H1 (cell line): ENCODE measurements around the gene PRRG3. TPM values are rescaled to one million over a fixed set of nuclear protein-coding genes. Genes with fewer than 3 reads are reported as not detected.
A peak's percentile ranks its signal among the peaks of the same experiment; 100 is the strongest.

ENCODE experiments used
- CTCF ChIA-PET: fragments of 300-600 bp; sonication (Branson Sonifier 250); formaldehyde crosslinking; loops from one replicate; lab custom pipeline; 2021; ENCODE audit not compliant: partially characterized antibody; lab: Charles Lee
- POLR2A ChIA-PET: fragments of 300-600 bp; sonication (Branson Sonifier 250); formaldehyde crosslinking; loops from one replicate; lab custom pipeline; 2021; ENCODE audit warnings: inconsistent platforms; ENCODE audit not compliant: partially characterized antibody; lab: Charles Lee
- DNase-seq, 2 experiments: peaks; one replicate each; pipeline versions ENCODE4 v3.0.0 to v3.0.0-alpha.2; 2010 to 2022; ENCODE audit warnings: low spot score in 2 of 2, low read depth in 1 of 2, mixed read lengths in 1 of 2
- FAIRE-seq: peaks from 2 replicates; lab custom pipeline; 2011; peaks lifted over from hg19 to GRCh38; lab: Jason Lieb, UNC
- H2AFZ ChIP-seq: 2 replicates; pipeline ENCODE4 v1.8.1; 2012; ENCODE audit warnings: low read length, inconsistent platforms
- H2AK5ac ChIP-seq: 2 replicates; pipeline ENCODE4 v1.6.1; 2013; ENCODE audit warnings: low read depth, low read length
- H2BK120ac ChIP-seq: replicated peaks from 2 replicates; pipeline ENCODE3; 2013; ENCODE audit warnings: low read depth, low read length, inconsistent platforms
- H2BK12ac ChIP-seq: 2 replicates; pipeline ENCODE4 v1.6.1; 2013; ENCODE audit warnings: low read depth, low read length
- H2BK15ac ChIP-seq: 2 replicates; pipeline ENCODE4 v1.6.1; 2013; ENCODE audit warnings: low read length
- H2BK20ac ChIP-seq: 2 replicates; pipeline ENCODE4 v1.6.1; 2013; ENCODE audit warnings: low read length
- H2BK5ac ChIP-seq: 2 replicates; pipeline ENCODE4 v1.6.1; 2013; ENCODE audit warnings: low read depth, low read length
- H3K14ac ChIP-seq: 2 replicates; pipeline ENCODE4 v1.6.1; 2013; ENCODE audit warnings: inconsistent platforms; ENCODE audit not compliant: insufficient read length
- H3K18ac ChIP-seq: 2 replicates; pipeline ENCODE4 v1.6.1; 2013; ENCODE audit warnings: low read length; ENCODE audit errors: extremely low read depth
- H3K23ac ChIP-seq: 2 replicates; pipeline ENCODE4 v1.6.1; 2013; ENCODE audit warnings: inconsistent platforms; ENCODE audit not compliant: insufficient read length
- H3K23me2 ChIP-seq: 2 replicates; pipeline ENCODE4 v1.6.1; 2013; ENCODE audit warnings: low read depth, low read length
- H3K27ac ChIP-seq: 2 replicates; pipeline ENCODE4 v1.6.1; 2011; ENCODE audit warnings: low read depth, low read length, inconsistent platforms
- H3K27me3 ChIP-seq, 4 experiments: replicated peaks in 1 of 4; 1 replicate in 1 of 4; 2 replicates in 3 of 4; pipeline versions ENCODE4 v1.6.1 to v1.8.1; 2011 to 2013; ENCODE audit warnings: low read length in 3 of 4, mild to moderate bottlenecking in 3 of 4, inconsistent platforms in 2 of 4, mixed read lengths in 2 of 4, moderate library complexity in 1 of 4; ENCODE audit not compliant: control insufficient read depth in 3 of 4, insufficient read depth in 3 of 4; ENCODE audit errors: extremely low read depth in 1 of 4
- H3K36me3 ChIP-seq, 4 experiments: 2 replicates each; pipeline versions ENCODE4 v1.6.1 to v1.8.1; 2011 to 2013; ENCODE audit warnings: mild to moderate bottlenecking in 4 of 4, low read length in 3 of 4, moderate library complexity in 2 of 4, control low read depth in 1 of 4, inconsistent platforms in 1 of 4; ENCODE audit not compliant: insufficient read depth in 4 of 4, control insufficient read depth in 2 of 4
- H3K4ac ChIP-seq: replicated peaks from 2 replicates; pipeline ENCODE3; 2013; ENCODE audit warnings: low read length, low read depth, mixed read lengths, inconsistent platforms; ENCODE audit not compliant: insufficient read length
- H3K4me1 ChIP-seq, 4 experiments: replicated peaks in 1 of 4; 1 replicate in 1 of 4; 2 replicates in 3 of 4; pipeline versions ENCODE4 v1.6.1 to v1.8.1; 2011 to 2013; ENCODE audit warnings: low read length in 3 of 4, inconsistent platforms in 2 of 4, mixed read lengths in 1 of 4; ENCODE audit not compliant: insufficient read depth in 4 of 4, control insufficient read depth in 3 of 4
- H3K4me2 ChIP-seq, 2 experiments: 2 replicates each; pipeline versions ENCODE4 v1.6.1 to v1.8.1; 2011 to 2013; ENCODE audit warnings: low read depth in 2 of 2, low read length in 2 of 2, control low read depth in 1 of 2, inconsistent platforms in 1 of 2, mild to moderate bottlenecking in 1 of 2; ENCODE audit not compliant: insufficient read depth in 1 of 2
- H3K4me3 ChIP-seq, 4 experiments: fragments of 200-600, 300-600 bp in 1 of 4; sonication (generic), shearing (Covaris generic), sonication (Bioruptor Twin) in 1 of 4; 2 replicates each; pipeline versions ENCODE4 v1.5.1 to v1.8.1; 2011 to 2016; ENCODE audit warnings: low read length in 4 of 4, low read depth in 3 of 4, control low read depth in 2 of 4, inconsistent platforms in 2 of 4, mild to moderate bottlenecking in 2 of 4, mixed read lengths in 1 of 4, moderate library complexity in 1 of 4; ENCODE audit not compliant: insufficient read depth in 2 of 4; ENCODE audit errors: extremely low read depth in 1 of 4
- H3K56ac ChIP-seq: replicated peaks from 2 replicates; pipeline ENCODE3; 2013; ENCODE audit warnings: low read depth, mild to moderate bottlenecking, mixed read lengths, low read length, inconsistent platforms; ENCODE audit not compliant: insufficient read length
- H3K79me1 ChIP-seq: 2 replicates; pipeline ENCODE4 v1.6.1; 2013; ENCODE audit warnings: low read depth, low read length, control low read depth
- H3K79me2 ChIP-seq, 2 experiments: 2 replicates each; pipeline versions ENCODE4 v1.6.1 to v1.8.1; 2012 to 2013; ENCODE audit warnings: low read length in 2 of 2, mild to moderate bottlenecking in 2 of 2, inconsistent platforms in 1 of 2; ENCODE audit not compliant: insufficient read depth in 2 of 2, control insufficient read depth in 1 of 2
- H3K9ac ChIP-seq, 4 experiments: replicated peaks in 1 of 4; 1 replicate in 1 of 4; 2 replicates in 3 of 4; pipeline versions ENCODE4 v1.6.1 to v1.8.1; 2011 to 2013; ENCODE audit warnings: low read depth in 3 of 4, low read length in 3 of 4, control low read depth in 2 of 4, mild to moderate bottlenecking in 2 of 4, moderate library complexity in 2 of 4, inconsistent platforms in 1 of 4; ENCODE audit errors: extremely low read depth in 1 of 4
- H3K9me3 ChIP-seq, 2 experiments: 2 replicates each; pipeline versions ENCODE4 v1.6.1 to v1.8.1; 2012 to 2013; ENCODE audit warnings: mild to moderate bottlenecking in 2 of 2, moderate library complexity in 2 of 2, control low read depth in 1 of 2, inconsistent platforms in 1 of 2, low read depth in 1 of 2, low read length in 1 of 2, mixed read lengths in 1 of 2; ENCODE audit not compliant: insufficient read depth in 2 of 2
- H4K20me1 ChIP-seq, 2 experiments: replicated peaks in 1 of 2; 2 replicates each; pipeline versions ENCODE3 to v1.8.1; 2011 to 2013; ENCODE audit warnings: inconsistent platforms in 2 of 2, low read length in 2 of 2, mild to moderate bottlenecking in 1 of 2; ENCODE audit not compliant: insufficient read depth in 2 of 2, control insufficient read depth in 1 of 2
- H4K5ac ChIP-seq: 2 replicates; pipeline ENCODE4 v1.6.1; 2013; ENCODE audit warnings: low read length, low read depth, mixed read lengths, inconsistent platforms; ENCODE audit not compliant: insufficient read length
- H4K8ac ChIP-seq: 2 replicates; pipeline ENCODE4 v1.8.0; 2013; ENCODE audit warnings: mild to moderate bottlenecking, moderate library complexity, low read length, inconsistent platforms; ENCODE audit not compliant: insufficient read depth; ENCODE audit errors: extremely low read depth
- H4K91ac ChIP-seq: replicated peaks from 2 replicates; pipeline ENCODE3; 2013; ENCODE audit warnings: low read length, mixed read lengths, inconsistent platforms; ENCODE audit not compliant: insufficient read length
- BCL11A ChIP-seq, 2 experiments: IDR thresholded peaks; one replicate each; pipeline ENCODE4 v1.6.1; 2011; ENCODE audit warnings: low read depth in 2 of 2, low read length in 2 of 2, mild to moderate bottlenecking in 2 of 2
- CEBPB ChIP-seq: IDR thresholded peaks from 2 replicates; pipeline ENCODE4 v1.6.1; 2012; ENCODE audit warnings: low read depth, low read length
- GABPA ChIP-seq: IDR thresholded peaks from 2 replicates; pipeline ENCODE4 v1.6.1; 2011; ENCODE audit warnings: mild to moderate bottlenecking, low read length, moderate library complexity, borderline replicate concordance; ENCODE audit not compliant: insufficient read depth
- RAD21 ChIP-seq, 2 experiments: IDR thresholded peaks in 1 of 2; conservative IDR thresholded peaks in 1 of 2; 2 replicates each; pipeline ENCODE4 v1.6.1; 2011; ENCODE audit warnings: low read depth in 2 of 2, low read length in 2 of 2, improper control_type of control experiment in 1 of 2, inconsistent platforms in 1 of 2, mild to moderate bottlenecking in 1 of 2, moderate library complexity in 1 of 2
- TAF1 ChIP-seq: IDR thresholded peaks from 2 replicates; pipeline ENCODE4 v1.6.1; 2011; ENCODE audit warnings: mild to moderate bottlenecking, low read depth, low read length
- WGBS, 2 experiments: shearing (Covaris generic) in 1 of 2; methylation state at CpG; one replicate each; pipeline versions ENCODE4 v1.1.6 to v1.1.7; 2013 to 2015; ENCODE audit warnings: low lambda C conversion rate in 2 of 2, mixed read lengths in 2 of 2, inconsistent platforms in 1 of 2, low coverage in 1 of 2, missing lambda C conversion rate in 1 of 2; ENCODE audit not compliant: insufficient replicate concordance in 2 of 2, insufficient coverage in 1 of 2, insufficient read length in 1 of 2; ENCODE audit errors: extremely low coverage in 1 of 2, missing lambda C conversion rate in 1 of 2; 5-methylcytosine and 5-hydroxymethylcytosine counted together
- polyA plus RNA-seq, 7 experiments: library from polyadenylated mRNA; depleted of rRNA in 3 of 7; stranded (reverse) in 5 of 7; unstranded in 2 of 7; fragments of >200 nt in 5 of 7; fragments of 200-250 nt in 2 of 7; gene quantifications; 1 replicate in 5 of 7; 2 replicates in 1 of 7; 4 replicates in 1 of 7; pipeline versions ENCODE4 v1.2.1 to v1.2.3, GENCODE V29; 2011 to 2013; ENCODE audit warnings: missing spikeins in 2 of 7, mixed read lengths in 2 of 7
- total RNA-seq: library from RNA; stranded (reverse); fragmentation: NEBNext Ultra II Directional; extraction: Animal tissue kit (Norgen Biotek cat#: 25700); gene quantifications from 2 replicates; pipeline ENCODE4 v1.2.1, GENCODE V29; 2021
- TF ChIP-seq, protein P1 (sequence below), 3 experiments: IDR thresholded peaks; 1 replicate in 2 of 3; 2 replicates in 1 of 3; pipeline versions ENCODE4 v1.5.1 to v1.6.1; 2011; ENCODE audit warnings: low read length in 3 of 3, mild to moderate bottlenecking in 3 of 3, inconsistent platforms in 2 of 3, low read depth in 1 of 3, moderate library complexity in 1 of 3; ENCODE audit not compliant: insufficient read depth in 1 of 3; ENCODE audit errors: control extremely low read depth in 1 of 3

The PRRG3 gene
- total and polyA plus RNA-seq, 2 of the 8 experiments (the other 6 are each of a cell fraction or from before 2014, with no cell fraction given), result 4.2 to 5.4 TPM

DNA sequence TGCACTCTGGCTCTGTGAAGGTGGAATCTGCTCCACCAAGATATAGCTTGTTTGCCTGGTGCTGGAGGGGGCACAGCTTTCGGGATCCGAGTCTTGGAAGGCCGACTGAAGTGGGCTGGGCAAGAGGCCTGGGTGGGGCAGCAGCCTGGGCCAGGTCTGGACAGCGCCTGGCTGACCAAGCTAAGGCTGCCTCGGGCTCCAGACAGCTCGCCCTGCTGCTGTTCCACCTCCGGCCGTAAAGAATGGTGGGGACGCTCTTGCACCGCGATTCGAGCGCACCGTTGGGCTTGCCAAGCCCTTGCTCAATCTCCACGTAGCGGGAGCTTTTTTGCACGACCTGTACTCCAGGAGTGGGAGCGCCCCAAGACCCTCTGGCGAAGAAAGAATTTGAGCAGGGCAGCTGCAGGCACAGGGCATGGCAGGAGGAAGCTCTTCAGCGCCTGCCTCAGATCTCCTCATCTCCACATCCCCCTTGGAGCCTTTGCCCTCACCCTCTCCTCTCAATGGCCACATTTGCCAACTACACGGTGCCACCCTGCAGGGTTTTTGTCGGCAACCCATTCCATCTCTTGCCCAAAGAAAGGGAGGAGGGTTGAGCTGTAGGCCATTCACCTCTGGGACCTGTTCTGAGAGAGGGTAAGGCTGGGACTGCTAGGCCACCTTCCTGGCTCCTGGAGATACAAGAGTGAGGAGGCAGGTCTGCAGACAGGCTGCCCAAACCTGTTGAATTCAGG lies 58.2 kb downstream of the PRRG3 start:
- H3K27me3 ChIP-seq, result 0 out of 7 replicates have a peak, but pooled peaks cover 0 to 2% (median 0%) of the 10 kb centered on the region in 4 experiments
- no peaks in the 10 kb centered on the region for H3K36me3 ChIP-seq
- no peak overlapping the region for H4K8ac ChIP-seq
- no peak overlapping the region for H3K9ac ChIP-seq
- H3K23ac ChIP-seq, result no peak overlapping the region
- H3K18ac ChIP-seq, result no peak overlapping the region
- H2BK20ac ChIP-seq, result no peak overlapping the region
- H3K4me3 ChIP-seq, result no peak overlapping the region
- H3K56ac ChIP-seq, result no peak overlapping the region
- no peak overlapping the region for H3K4ac ChIP-seq
- H2BK120ac ChIP-seq, result no peak overlapping the region
- H2BK15ac ChIP-seq, result no peak overlapping the region
- ChIA-PET CTCF (interaction anchor here (0.6 to 3.5 kb wide), 38 partner anchors 9 to 1057 kb away, joined by 3 to 14 read pairs (median 4); partner anchors contain the start of gene GABRE), POLR2A (no interaction called here)
- H3K23me2 ChIP-seq, result no peaks in the 10 kb centered on the region; the same call in 1 of the 2 replicates
- no peak for FAIRE-seq
- peak overlapping the region; percentile 25 for H4K91ac ChIP-seq
- H3K79me1 ChIP-seq, result no peaks in the 10 kb centered on the region
- WGBS, 2 experiments, result 34% methylated on average over 6 of the region's 22 CpGs; no CpG with 5 or more reads in 1 of the 2 experiments
- H3K4me1 ChIP-seq, result 0 out of 7 replicates have a peak, but pooled peaks cover 0 to 2% (median 0%) of the 10 kb centered on the region in 4 experiments
- H2AK5ac ChIP-seq, result no peak overlapping the region
- TF ChIP-seq BCL11A (IDR thresholded peaks at IDR 0.05; ENCODE audit: low read depth in 2 of 2, low read length in 2 of 2), result no peak
- no peak for TF ChIP-seq TAF1
- TF ChIP-seq, protein P1, sequence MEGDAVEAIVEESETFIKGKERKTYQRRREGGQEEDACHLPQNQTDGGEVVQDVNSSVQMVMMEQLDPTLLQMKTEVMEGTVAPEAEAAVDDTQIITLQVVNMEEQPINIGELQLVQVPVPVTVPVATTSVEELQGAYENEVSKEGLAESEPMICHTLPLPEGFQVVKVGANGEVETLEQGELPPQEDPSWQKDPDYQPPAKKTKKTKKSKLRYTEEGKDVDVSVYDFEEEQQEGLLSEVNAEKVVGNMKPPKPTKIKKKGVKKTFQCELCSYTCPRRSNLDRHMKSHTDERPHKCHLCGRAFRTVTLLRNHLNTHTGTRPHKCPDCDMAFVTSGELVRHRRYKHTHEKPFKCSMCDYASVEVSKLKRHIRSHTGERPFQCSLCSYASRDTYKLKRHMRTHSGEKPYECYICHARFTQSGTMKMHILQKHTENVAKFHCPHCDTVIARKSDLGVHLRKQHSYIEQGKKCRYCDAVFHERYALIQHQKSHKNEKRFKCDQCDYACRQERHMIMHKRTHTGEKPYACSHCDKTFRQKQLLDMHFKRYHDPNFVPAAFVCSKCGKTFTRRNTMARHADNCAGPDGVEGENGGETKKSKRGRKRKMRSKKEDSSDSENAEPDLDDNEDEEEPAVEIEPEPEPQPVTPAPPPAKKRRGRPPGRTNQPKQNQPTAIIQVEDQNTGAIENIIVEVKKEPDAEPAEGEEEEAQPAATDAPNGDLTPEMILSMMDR (IDR thresholded peaks at IDR 0.05; ENCODE audit: control extremely low read depth in 1 of 3, insufficient read depth in 1 of 3, low read depth in 1 of 3, low read length in 3 of 3), result peak; percentile 70 to 91 (median 77)
- peak; percentile 87 to 89 for TF ChIP-seq RAD21 (IDR thresholded peaks at IDR 0.05 in 1 of 2, conservative IDR thresholded peaks at IDR 0.05 in 1 of 2; ENCODE audit: low read depth in 2 of 2, low read length in 2 of 2)
- TF ChIP-seq GABPA, result no peak
- TF ChIP-seq CEBPB, result peak; percentile 84
- TF ChIP-seq, all 59 proteins: peak for 3
- Histone ChIP-seq H4K5ac (no peak overlapping the region), H2AFZ (peak overlapping the region; percentile 66; the same call in 1 of the 2 replicates), H2BK12ac (no peak overlapping the region), H2BK5ac (no peak overlapping the region), H4K20me1 (no peaks in the 10 kb centered on the region), H3K4me2 (no peak overlapping the region), H3K79me2 (no peaks in the 10 kb centered on the region), H3K9me3 (no peaks in the 10 kb centered on the region), H3K27ac (no peak overlapping the region), H3K14ac (no peak overlapping the region)
- peak in 1 of 2 experiments; percentile 64 for DNase-seq
